GM12892 (cell line): ENCODE data around the gene TMEM134.

ENCODE experiments used
- DNase-seq: peaks from one replicate; pipeline ENCODE4 v3.0.0; 2011; ENCODE audit not compliant: insufficient read length
- FAIRE-seq: peaks from 2 replicates; lab custom pipeline; 2011; peaks lifted over from hg19 to GRCh38; lab: Jason Lieb, UNC
- POLR2A ChIP-seq: IDR thresholded peaks from 2 replicates; pipeline ENCODE4 v1.6.1; 2011; ENCODE audit warnings: low read depth, low read length, control low read depth
- POLR2AphosphoS5 ChIP-seq: IDR thresholded peaks from 2 replicates; pipeline ENCODE4 v1.6.1; 2011; ENCODE audit warnings: low read depth, low read length, control low read depth
- TAF1 ChIP-seq: IDR thresholded peaks from 2 replicates; pipeline ENCODE4 v1.6.1; 2011; ENCODE audit warnings: low read depth, mild to moderate bottlenecking, control low read depth, low read length, borderline replicate concordance

The TMEM134 gene

DNA sequence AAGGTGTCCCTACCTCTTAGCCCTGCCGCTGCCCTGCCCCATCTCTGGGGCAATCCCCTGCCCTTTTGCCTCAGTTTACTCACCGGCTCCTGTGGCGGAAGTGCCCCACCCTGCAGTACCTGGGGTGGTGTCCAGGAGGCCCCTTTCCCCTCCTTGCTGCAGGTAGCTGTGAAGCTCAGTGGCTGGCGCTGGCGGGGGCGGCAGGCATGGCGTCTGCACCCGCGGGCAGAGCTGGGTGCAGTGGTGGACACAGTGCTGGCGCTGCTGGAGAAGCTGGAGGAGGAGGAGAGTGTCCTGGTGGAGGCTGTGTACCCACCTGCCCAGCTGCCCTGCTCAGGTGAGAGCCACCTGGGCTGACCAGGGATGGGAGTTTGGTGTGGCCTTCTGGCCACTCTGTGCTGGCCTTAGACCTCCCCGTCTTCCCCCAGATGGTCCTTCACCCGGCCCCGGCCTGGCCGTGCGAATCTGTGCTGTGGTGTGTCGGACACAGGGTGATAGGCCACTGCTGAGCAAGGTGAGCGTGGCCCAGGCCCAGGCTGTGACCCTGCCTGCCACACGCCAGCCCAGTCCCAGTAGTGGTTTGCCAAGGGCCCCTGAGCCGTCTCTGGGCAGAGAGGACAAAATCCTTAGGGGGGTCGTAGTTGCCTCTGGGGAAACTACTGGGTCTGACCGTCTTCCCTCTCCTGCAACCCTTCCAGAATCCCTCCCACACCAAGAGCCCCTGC, 49.6 kb downstream of the TMEM134 start:
- DNase-seq (no peak), FAIRE-seq (no peak)
- TF ChIP-seq TAF1 (no peak), POLR2AphosphoS5 (no peak), POLR2A (no peak)

DNA sequence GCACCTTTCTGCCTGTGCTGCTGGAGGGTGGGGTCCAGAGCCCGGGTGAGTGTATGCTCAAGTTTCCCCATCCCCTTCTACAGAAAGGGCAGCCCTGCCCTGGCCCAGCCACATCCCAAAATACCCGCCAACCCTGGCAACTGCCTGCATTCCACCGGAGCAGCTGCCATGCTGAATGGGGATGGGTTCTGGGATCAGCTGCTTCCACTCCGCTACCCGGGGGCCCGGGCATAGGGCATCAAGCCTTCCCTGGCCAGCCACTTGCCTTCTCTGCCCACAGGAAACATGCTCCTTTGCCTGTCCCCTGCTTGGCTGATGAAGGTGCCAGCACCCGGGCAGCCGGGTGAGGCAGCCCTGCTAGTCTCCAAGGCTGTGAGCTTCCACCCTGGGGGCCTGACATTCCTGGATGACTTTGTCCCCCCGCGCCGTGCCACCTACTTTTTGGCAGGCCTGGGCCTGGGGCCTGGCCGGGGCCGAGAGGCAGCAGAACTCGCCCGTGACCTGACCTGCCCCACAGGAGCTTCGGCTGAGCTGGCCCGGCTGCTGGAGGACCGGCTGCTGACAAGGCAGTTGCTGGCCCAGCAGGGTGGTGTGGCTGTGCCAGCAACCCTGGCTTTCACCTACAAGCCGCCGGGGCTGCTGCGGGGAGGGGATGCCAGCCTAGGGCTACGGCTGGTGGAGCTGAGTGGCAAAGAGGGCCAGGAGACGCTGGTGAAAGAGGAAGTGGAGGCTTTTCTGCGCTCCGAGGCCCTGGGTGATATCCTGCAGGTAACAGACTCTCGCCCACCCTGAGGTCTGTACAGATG, 50.4 kb downstream of the TMEM134 start:
- TF ChIP-seq TAF1 (no peak), POLR2AphosphoS5 (no peak), POLR2A (no peak)
- DNase-seq (no peak), FAIRE-seq (peak; percentile 68)

GRCh38 chr11:67417425-67417824, 51.6 kb downstream of the TMEM134 start:
- no peak for DNase-seq
- no peak for FAIRE-seq
- no peak for TF ChIP-seq POLR2A
- TF ChIP-seq POLR2AphosphoS5: no peak
- TF ChIP-seq TAF1: no peak

GRCh38 chr11:67416416-67417335, 52.4 kb downstream of the TMEM134 start:
- FAIRE-seq (peak; percentile 66), DNase-seq (no peak)

GRCh38 chr11:67415501-67416304, 53.3 kb downstream of the TMEM134 start, which contains the start of gene CARNS1:
CARNS1 (plus strand) TSS chr11:67415678; CDS start chr11:67416200, 522 bp downstream.
- FAIRE-seq (no peak), DNase-seq (no peak)
- TF ChIP-seq TAF1 (no peak), POLR2A (no peak), POLR2AphosphoS5 (no peak)

More at GRCh38 chr11:67416416-67417335, 52.4 kb downstream of the TMEM134 start:
- TF ChIP-seq TAF1 (no peak), POLR2AphosphoS5 (no peak), POLR2A (no peak)

DNA sequence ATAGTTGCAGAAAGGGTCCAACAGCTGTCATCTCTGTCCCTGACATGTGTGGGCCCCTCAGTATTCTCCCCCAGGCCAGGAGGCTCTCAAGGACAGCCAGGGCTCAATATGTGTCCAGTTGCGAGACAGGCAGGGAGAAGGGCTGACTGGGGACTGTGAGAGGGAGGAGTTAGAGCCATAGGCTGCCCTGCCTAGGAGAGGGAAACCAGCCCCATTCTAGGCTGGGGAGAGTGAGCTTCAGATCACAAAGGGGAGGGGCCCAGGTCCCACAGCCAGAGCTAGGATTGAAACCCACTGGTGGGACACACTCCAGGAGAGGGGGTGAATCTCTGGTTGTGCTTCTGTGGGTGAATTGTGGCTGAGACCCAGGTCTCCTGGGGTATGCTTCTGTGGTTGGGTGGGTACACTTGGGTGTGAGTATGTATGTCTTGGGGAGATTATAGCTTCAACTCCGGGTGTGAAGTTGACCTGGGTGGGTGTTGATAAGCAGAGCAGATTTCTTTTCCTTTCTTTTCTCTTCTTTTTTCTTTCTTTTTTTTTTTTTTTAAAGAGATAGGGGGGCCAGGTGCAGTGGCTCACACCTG, 55.7 kb downstream of the TMEM134 start:
- TF ChIP-seq POLR2A (no peak), POLR2AphosphoS5 (no peak), TAF1 (no peak)
- no peak for DNase-seq
- peak; percentile 30 for FAIRE-seq

GRCh38 chr11:67412495-67413179, 56.4 kb downstream of the TMEM134 start:
- DNase-seq (no peak), FAIRE-seq (peak; percentile 63)
- no peak for TF ChIP-seq POLR2A
- no peak for TF ChIP-seq POLR2AphosphoS5
- TF ChIP-seq TAF1: no peak

- TF ChIP-seq POLR2AphosphoS5: no peak
- TF ChIP-seq TAF1: no peak
- no peak for TF ChIP-seq POLR2A
- FAIRE-seq (peak; percentile 89), DNase-seq (no peak)
Measured at GRCh38 chr11:67411785-67412152, 57.3 kb downstream of the TMEM134 start.
